Stimulated activated CD8-positive, alpha-beta memory T cell treated with anti-CD3 and anti-CD28 coated beads, Interleukin-12 subunit alpha, Interleukin-12 subunit beta, amount 100 ng/mL, for 4 hours (primary cell): Measurements from ENCODE around the gene CCDC87.
"Not testable (repeated sequence)": the region's sequence is repeated elsewhere in the genome, so short reads cannot be mapped to it uniquely, and the experiment has no call there.

Experiments used
- DNase-seq: peaks from one replicate; pipeline ENCODE4 v3.0.0-alpha.2; 2020; ENCODE audit warnings: low read depth

Gene CCDC87

GRCh38 chr11:66592457-66593302 is at the start of gene CCDC87, which contains the start of gene CCS:
CCDC87 (minus strand) TSS chr11:66593063; CDS start chr11:66593015, 48 bp downstream.
CCS (plus strand) TSS chr11:66593185; CDS start chr11:66593262, 77 bp downstream.
- DNase-seq, result peak; percentile 98

- no peak for DNase-seq
Measured at GRCh38 chr11:66641834-66642233, 49.0 kb upstream of the CCDC87 start.

GRCh38 chr11:66639814-66640340 is 47.0 kb upstream of the CCDC87 start:
- not testable (repeated sequence) for DNase-seq

- DNase-seq, result peak; percentile 8
Measured at GRCh38 chr11:66639066-66639813, 46.4 kb upstream of the CCDC87 start.

GRCh38 chr11:66638177-66639065 is 45.6 kb upstream of the CCDC87 start, which contains the start of gene RBM4:
RBM4 (plus strand) TSS chr11:66638703; CDS start chr11:66639712, 1,009 bp downstream.
- DNase-seq, result peak; percentile 86

GRCh38 chr11:66637557-66638176 is 44.8 kb upstream of the CCDC87 start:
- no peak for DNase-seq

GRCh38 chr11:66636411-66636810 is 43.5 kb upstream of the CCDC87 start:
- DNase-seq, result no peak

- no peak for DNase-seq
Measured at GRCh38 chr11:66632952-66633351, 40.1 kb upstream of the CCDC87 start.

GRCh38 chr11:66631883-66632282 is 39.0 kb upstream of the CCDC87 start:
- DNase-seq, result no peak

GRCh38 chr11:66629356-66629755 is 36.5 kb upstream of the CCDC87 start:
- no peak for DNase-seq

GRCh38 chr11:66628061-66628603 is 35.3 kb upstream of the CCDC87 start:
- no peak for DNase-seq

GRCh38 chr11:66626926-66627325 is 34.1 kb upstream of the CCDC87 start:
- DNase-seq, result no peak

- DNase-seq, result no peak
Measured at GRCh38 chr11:66626382-66626781, 33.5 kb upstream of the CCDC87 start.

- DNase-seq, result no peak
Measured at GRCh38 chr11:66625752-66626149, 32.9 kb upstream of the CCDC87 start.

GRCh38 chr11:66625041-66625751 is 32.3 kb upstream of the CCDC87 start:
- DNase-seq, result no peak

GRCh38 chr11:66624450-66624849 is 31.6 kb upstream of the CCDC87 start:
- no peak for DNase-seq

GRCh38 chr11:66619080-66619554 is 26.3 kb upstream of the CCDC87 start:
- DNase-seq, result no peak

- peak; percentile 7 for DNase-seq
Measured at GRCh38 chr11:66617155-66617834, 24.4 kb upstream of the CCDC87 start.

GRCh38 chr11:66616379-66617154 is 23.7 kb upstream of the CCDC87 start, which contains the start of gene RBM14:
RBM14 (plus strand) TSS chr11:66616630; CDS start chr11:66616721, 91 bp downstream.
- DNase-seq, result peak; percentile 95
